Measurements from ENCODE around the gene TNNC2.
A peak's percentile ranks its signal among the peaks of the same experiment; 100 is the strongest.
"Not testable (repeated sequence)": the region's sequence is repeated elsewhere in the genome, so short reads cannot be mapped to it uniquely, and the experiment has no call there.

TNNC2 gene

DNA sequence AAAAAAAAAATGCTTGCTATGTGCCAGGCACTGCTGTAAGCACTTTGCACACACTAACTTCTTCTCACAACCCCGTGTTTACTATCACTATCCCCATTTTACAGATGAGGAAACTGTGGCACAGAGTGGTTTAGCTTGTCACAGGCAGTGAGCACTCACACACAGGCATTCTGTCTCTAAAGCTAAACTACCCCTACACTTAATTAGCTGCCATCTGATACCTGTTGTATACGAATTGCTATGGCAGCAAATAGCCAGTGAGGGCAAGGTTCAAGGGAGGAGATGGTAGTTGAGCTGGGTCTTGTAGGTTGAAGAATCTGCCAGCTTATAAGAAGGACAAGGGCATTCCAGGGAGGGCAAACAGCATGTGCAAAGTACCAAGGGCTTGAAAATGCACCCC, 5.2 kb downstream of the TNNC2 start:
- DNase-seq = no peak

DNA sequence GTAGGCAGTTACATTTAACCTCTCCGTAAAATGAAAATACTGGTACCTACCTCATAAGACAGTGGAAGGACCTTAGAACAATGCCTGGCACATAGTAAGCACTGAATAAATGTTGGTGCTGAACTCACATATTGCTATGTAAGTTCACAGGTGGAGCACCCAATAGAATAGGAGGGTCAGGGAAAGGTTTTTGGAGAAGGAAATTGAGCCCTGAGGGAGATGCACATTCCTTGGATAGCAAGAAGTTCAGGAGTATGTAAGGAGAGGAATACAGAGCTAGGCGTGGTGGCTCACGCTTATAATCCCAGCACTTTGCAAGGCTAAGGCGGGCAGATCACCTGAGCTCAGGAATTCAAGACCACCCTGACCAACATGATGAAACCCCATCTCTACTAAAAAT, 7.6 kb downstream of the TNNC2 start:
- no peak for DNase-seq

DNA sequence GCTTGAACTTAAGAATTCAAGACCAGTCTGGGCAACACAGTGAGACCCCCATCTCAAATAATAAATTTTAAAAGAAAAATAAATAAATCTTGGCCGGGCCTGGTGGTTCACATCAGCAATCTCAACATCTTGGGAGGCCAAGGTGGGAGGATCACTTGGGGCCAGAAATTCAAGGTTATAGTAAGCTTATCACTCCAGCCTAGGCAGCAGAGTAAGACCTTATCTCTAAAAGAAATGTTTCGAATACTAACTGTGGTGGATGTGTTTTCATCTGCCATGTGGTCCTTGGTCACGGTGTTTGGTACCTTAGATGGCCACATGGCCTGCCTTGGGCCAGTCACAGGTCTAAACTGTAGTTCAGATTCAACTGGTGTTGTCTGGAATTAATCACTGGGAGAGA, 8.9 kb downstream of the TNNC2 start:
- DNase-seq = no peak

DNA sequence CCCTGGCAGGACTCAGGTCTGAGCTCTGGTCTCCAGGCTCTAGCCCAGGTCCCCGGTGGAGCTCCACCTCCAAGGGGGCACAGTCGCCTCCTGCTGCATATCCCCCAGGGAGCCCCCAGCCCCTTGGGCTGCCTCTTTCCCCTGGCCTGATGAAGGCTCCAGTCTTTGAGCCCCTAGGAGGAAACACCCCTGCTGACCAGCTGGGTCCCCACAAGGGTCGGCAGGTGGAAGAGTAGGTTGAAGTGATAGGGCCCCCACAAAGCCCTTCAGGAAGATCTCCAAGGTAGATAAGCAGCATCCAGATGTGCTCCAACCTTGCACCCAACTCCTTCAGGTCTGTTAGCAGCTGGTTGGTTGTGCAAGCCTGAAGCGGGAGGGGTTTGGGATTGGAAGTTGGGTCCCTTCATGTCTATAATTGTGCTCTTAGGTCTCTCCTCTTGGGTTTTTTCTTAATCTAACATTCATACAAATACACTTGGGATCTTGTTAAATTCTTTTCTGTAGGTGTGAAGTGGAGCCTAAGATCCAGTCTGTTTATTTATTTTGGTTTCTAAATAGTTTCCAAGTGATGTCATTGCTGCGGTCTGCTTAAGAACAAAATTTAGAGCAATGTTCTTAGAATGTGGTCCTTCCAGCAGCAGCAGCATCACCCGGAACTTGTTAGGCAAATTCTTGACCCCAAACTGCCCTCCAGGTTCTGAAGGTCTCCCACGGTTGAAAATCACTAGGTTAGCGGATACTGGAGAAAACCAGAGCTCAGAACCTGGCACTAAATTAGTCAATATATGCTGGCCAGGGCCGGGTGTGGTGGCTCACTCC, 9.5 kb downstream of the TNNC2 start:
- DNase-seq = no peak

DNA sequence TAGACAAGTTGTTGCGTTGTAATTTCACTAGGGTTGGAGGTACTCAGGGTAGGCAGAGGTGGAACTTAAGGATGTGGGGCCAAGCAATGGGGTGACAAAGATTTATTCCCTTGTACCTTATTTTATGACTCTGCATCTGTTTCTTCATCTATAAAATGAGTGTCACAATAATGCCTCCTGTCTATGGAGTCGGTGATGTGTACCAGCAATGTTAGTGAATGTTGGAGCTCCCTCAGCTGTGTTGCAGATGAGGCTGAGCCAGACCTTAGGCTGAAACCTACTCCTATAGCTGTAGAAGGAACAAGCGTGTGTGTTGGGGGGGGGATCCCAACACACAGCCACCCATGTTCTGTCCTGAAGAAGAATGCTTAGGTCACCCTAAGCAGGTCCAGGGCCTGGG, 10.2 kb downstream of the TNNC2 start:
- DNase-seq = no peak

DNA sequence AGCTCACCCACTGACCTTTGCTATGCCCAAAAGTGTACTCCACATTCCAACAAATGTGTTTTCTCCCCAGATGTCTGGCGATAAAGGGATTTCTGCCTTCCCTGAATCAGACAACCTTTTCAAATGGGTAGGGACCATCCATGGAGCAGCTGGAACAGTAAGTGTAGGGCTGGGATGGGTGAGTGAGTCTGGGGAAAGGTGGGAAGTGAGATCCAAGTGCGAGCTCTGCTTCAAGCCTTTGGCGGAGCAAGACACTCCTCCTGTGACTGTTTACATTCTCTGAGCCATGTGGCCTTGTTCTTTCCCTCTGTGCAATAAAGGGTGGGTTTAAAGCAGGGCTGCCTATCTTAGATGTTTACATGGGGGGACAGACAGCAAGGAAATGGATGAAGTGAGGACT, 12.8 kb downstream of the TNNC2 start:
- no peak for DNase-seq

DNA sequence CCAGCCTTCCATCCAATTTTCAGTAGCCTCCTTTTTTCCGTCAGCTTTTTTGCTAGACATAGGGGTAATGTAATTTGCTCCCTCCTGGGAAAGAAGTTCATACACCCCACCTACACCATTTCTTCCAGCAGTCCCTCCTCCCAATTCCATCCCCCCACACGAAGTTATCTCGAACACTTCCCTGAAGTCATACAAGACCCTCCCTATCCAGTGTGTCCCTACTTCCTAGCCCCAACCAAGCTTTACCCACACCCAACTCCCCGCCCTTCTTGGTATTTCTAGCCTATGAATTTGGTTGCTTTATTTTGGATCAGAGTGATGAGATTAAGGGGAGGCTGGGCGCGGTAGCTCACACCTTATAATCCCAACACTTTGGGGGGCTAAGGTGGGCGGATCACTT, 13.6 kb downstream of the TNNC2 start:
- DNase-seq = no peak

DNA sequence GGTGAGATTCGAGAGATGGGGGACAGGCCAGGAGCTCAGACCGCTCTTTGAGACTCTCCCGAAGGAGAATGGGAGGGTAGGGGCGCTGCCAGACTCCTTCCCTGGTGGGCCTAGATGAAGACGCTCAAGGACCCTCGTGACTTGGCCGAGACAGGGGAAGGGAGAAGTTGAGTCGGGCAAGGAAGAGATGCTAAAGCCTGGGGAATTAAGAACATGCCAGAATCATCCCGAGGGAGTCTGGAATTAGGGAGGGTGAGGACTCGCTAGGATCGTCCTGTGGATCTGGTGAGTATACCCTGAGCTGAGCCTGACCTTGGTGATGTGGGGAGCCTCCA, 14.1 kb downstream of the TNNC2 start:
- no peak for DNase-seq

DNA sequence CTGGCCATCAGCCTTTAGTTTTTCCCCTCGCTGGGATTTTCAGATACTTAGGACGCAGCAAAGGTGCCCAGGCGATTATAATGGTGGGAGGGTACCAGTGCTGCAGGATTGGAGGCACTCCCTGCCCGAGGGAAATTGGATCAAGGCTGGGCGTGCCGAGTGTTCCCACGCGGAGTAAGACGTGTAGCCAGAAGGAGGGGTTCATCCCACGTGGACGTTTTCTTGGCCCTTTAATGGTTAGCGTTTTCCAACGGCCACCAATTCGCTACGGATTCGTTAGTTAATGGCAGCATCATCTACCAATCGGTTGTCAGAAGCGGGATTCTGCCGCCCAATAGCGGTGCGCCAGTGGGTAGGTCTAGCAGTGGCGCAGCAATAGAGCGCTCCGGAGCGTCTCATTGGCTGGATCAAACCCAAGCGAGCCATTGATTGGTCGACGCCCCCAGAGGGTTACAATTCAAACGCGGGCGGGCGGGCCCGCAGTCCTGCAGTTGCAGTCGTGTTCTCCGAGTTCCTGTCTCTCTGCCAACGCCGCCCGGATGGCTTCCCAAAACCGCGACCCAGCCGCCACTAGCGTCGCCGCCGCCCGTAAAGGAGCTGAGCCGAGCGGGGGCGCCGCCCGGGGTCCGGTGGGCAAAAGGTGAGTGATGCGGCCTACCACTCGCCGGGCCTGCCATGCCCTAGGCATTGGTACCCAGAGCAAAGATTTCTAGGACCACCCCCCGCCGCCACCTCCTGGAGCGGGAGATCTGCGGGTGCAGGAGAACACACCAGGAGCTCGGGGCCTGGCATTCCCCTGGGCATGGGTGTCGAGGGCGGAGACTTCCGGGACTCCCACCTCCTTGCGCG, 14.7 kb downstream of the TNNC2 start, which contains the start of gene UBE2C:
TSS of gene UBE2C (plus strand) at position 488 of the 849 bp plus-strand sequence. CDS start at position 540, 52 bp downstream.
- DNase-seq = peak; percentile 78

DNA sequence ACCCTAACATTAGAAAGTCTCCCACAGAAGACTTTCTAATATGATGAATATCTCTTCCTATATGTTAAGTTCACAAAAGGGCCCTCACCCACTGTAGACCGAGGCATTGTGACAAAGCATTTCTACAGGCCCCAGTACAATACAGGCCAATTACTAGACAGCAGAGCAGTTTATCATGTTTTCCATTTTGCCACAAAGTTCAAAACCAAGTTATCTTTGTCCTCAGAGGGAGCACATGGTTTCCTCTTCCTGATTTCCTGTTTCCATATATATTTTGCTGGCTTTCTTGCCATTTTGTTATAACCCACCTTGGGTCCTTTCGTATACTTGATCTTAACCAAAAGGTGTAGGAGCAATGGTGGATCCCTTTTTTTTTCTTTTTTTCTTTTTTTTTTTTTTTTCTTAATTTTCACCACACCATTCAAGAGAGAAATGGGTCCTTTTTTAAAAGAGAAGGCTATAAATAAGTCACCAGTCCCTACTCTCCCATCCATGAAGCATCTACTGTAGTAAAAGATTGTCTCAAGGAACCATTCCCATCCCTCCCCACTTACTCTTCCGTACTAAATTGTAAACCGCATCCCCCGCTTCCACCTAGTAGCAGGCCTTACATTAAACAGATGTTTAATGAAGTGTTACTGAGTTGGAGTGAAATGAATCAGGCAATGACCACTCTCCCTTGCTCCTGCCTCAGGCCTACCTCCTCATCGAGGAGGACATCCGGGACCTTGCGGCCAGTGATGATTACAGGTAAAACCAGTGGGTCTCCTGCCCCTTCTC, 16.7 kb downstream of the TNNC2 start:
- no peak for DNase-seq

DNA sequence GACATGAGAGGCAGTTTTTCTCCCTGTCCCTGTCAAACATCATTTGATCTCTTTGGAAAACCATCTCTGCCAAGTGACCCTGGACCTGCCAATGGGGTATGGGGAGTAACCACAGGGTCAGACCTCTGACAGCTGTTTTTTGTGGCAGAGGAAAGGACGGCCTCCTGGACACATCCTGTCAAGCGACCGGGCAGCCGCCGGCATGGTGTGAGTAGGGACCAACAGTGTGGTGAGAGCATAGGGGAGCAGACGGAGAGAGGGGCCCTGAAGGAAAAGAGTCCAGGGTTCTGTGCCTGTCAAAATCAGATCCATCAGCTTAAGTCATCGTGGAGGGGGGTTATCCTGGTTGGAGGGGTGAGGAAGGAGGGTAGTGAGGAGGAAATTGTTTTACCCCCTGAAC, 25.3 kb downstream of the TNNC2 start:
- DNase-seq = no peak

DNA sequence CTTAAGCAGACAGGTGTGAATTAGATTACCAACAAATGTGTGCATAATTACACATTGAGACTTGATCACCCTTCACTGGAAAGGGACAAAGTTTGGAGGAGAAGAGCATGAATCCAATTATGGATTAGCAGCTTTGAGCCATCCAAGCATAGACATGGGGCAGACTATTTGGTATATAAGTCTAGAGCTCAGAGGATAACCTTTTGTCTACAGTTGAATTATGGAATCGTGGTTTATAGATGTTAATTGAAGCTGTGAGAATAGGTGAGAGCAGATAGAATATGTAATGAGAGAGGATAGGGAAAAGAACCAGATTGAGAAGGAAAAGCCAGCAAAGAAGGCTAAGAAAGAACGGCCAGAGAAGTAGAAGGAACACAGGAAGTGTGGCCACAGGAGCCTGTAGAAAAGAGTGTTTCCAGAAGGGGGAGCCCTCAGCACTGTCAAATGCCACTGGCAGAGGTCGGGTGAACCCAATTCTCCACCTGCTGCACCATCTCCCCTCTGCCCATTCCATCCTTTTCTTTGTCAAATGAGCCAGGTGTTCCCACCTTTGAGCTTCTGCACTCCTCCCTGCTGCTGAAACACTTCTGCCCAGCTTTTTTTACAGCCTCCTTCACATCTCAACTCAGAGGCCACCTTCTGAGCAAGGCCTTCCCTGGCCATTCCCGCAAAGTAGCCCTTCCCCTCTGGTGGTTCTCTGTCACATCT, 28.0 kb downstream of the TNNC2 start:
- DNase-seq = peak; percentile 37

DNA sequence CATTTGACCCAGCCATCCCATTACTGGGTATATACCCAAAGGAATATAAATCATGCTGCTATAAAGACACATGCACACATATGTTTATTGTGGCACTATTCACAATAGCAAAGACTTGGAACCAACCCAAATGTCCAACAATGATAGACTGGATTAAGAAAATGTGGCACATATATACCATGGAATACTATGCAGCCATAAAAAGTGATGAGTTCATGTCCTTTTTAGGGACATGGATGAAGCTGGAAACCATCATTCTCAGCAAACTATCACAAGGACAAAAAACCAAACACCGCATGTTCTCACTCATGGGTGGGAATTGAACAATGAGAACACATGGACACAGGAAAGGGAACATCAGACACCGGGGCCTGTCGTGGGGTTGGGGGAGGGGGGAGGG, 29.2 kb downstream of the TNNC2 start:
- not testable (repeated sequence) for DNase-seq

DNA sequence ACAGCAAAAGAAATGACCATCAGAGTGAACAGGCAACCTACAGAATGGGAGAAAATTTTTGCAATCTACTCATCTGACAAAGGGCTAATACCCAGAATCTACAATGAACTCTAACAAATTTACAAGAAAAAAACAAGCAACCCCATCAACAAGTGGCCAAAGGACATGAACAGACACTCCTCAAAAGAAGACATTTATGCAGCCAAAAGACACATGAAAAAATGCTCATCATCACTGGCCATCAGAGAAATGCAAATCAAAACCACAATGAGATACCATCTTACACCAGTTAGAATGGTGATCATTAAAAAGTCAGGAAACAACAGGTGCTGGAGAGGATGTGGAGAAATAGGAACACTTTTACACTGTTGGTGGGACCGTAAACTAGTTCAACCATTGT, 29.6 kb downstream of the TNNC2 start:
- not testable (repeated sequence) for DNase-seq

DNA sequence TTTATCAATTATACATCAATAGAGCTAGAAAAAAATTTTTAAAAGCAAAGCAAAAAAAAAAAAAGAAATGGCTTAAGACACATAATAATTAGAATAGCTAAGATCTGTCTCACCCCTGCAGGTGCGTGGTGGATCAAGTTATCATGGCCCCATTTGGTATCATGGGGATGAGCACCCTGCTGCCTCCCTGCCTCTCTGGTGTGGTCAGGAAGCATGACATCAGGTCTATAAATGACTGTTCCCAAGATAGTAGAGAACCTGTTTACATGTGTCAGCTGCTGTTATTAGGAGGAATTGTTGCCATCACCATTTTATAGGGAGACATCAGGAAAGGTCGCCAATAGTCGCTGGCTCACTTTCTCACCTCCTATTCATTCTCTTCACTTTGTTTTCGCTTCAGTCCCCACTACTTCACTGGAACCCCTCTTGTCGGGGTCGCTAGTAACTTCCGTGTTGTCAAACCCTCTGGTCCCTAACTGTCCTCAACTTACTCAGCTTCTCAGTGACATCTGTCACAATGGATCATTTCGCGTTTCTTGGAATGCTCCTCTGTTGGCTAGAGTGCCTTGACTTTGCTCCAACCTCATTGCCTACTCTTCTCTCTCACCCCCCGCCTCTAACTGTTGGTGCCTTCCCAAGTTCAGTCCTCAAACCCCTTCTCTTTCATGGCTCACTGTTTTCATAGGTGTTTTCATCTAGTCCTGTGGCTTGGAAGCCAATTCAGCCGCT, 30.6 kb downstream of the TNNC2 start:
- DNase-seq = no peak

DNA sequence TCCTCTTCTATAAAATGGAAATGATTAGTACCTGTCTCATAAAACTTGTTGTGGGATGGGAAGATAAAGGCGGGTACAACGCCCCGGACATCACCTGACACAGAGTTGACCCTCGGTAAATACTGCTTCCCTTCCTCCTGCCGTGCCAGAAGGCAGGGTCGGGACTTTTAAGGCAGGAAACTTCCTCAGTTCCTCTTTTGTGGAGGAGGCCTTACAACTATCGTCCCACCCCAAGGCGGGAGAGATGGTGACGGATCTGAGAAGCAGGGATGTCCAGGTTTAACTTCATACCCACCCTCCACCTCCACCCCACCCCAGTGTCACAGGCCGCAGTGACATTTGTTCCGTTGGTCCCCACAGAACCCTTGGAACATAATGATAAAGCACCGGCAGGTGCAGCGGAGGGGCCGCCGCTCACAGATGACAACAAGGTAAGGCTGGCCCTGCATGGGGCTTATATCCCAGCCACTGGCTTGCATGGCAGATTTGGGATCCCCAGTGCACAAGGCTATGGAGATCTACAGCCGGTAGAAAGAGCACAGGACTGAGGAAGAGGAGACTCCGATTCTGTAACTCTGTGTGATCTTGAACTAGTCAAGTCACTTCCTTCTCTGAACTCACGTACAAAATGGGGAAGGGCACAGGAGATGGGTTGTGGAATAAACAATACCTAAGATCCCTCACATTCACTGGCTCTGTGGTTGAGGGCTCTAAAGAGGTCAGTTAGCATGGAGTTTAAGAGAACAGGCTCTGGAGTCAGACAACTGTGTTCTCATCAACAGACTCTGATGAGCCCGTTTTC, 34.6 kb downstream of the TNNC2 start:
- no peak for DNase-seq

DNA sequence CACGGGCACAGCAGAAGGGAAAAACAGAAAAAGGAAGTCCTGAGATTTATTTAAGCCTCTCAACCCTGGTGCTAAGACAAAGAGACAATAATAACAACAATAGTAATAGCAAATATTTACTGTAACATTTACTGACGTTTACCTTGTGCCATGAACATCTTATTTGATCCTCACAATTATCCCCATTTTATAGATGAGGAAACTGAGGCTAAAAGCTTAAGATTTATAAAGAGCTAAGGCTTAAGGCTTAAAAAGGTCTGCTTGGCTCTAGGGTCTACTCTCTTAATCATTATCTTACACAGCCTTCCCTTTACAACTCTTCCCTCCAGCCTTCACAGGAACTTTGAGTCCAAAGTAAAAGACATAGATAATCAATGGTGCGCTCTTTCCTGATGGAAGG, 38.8 kb downstream of the TNNC2 start:
- DNase-seq = no peak

DNA sequence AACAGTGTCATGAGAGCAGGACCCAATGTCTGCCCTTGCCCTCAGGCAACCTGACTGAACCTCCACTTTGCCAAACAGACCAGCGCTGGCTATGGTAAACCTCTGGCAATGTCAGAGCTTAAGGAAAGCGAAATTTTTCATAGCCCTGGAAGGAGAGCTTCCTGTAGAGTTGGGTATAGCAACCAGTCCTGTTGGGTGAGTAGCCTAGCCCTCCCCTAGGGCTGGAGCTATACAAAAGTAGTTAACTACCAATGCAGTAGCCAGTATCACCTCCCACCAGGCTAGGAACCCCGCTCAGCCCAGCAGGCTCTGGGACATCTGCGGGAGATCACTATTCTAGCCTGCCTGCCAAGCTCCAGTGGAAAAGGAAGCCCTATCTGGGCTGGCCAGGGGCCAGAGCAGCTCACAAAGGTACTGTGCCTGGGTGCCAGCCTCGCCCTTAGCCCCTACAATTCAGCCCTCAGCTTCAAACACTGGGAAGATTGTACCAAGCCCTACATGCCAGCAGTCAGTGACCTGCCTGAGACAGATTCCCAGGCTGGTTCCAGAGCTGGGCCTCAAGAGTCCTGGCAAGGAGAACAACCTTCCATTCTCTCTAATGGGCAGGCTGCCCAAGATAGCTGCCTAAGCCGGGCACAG, 43.3 kb downstream of the TNNC2 start:
- no peak for DNase-seq

DNA sequence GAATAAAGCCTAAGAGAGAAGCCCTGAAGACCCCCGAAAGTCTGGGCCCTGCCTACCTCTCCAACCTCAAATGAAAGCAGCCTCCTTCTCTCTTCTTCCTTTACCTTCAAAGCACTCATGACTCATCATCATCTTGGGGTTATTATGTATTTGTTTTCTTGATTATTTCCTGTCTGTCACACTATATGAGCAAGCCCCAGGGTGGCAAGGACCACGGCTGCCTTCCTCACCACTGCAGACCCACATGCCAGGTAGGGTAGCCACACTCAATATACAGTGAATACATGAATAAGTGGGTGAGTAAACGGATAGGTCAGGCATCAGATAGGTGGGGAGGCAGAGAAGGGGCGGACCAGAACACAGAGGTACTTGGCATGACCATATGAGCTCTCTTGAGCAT, 44.2 kb downstream of the TNNC2 start:
- DNase-seq = no peak

DNA sequence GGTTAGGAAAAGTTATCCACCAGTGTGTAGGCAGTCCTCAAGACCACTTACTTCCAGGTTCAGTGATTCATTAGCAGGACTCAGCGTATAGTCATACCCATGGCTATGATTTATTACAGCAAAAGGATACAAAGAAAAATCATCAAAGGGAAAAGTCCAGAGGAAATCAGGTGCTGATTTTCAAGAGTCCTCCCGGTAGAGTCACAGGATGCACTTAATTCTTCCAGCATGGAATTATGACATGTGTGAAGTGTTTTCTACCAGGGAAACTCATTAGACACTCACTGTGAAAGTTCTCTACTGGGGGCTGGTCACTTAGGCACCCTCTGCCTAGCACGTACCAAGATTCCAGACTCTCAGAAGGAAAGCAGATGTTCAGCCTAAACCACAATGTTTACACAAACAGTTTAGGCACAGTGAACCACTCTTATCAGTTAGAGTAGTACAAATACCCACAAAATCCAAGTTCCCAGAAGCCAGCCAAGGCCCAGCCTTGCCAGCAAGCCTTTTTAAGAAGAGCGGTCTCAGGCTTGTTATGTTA, 45.7 kb downstream of the TNNC2 start:
- no peak for DNase-seq
